ENCODE results near the gene GP2.

DNA sequence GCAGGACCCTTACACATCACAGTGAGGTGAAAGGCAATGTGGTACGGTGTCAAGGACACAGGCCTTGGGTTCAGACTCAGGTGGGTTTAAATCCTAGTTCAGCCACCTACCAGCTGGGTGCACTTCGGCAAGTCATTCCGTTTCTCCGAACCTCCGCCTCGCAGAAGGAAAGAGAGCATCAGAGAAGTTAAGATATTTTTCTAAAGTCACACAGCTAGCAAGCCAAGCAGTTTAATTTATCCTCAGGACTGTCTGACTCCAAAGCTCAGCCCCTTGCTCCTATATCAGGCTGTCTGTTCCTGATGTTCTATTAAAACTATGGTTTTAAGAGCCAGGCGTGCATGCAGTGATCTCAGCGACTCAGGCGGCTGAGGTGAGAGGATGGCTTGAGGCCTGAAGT lies 65.1 kb downstream of the GP2 start:
- TF ChIP-seq, protein P1, sequence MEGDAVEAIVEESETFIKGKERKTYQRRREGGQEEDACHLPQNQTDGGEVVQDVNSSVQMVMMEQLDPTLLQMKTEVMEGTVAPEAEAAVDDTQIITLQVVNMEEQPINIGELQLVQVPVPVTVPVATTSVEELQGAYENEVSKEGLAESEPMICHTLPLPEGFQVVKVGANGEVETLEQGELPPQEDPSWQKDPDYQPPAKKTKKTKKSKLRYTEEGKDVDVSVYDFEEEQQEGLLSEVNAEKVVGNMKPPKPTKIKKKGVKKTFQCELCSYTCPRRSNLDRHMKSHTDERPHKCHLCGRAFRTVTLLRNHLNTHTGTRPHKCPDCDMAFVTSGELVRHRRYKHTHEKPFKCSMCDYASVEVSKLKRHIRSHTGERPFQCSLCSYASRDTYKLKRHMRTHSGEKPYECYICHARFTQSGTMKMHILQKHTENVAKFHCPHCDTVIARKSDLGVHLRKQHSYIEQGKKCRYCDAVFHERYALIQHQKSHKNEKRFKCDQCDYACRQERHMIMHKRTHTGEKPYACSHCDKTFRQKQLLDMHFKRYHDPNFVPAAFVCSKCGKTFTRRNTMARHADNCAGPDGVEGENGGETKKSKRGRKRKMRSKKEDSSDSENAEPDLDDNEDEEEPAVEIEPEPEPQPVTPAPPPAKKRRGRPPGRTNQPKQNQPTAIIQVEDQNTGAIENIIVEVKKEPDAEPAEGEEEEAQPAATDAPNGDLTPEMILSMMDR (IDR thresholded peaks at IDR 0.05): no peak
- no peak for TF ChIP-seq POLR2AphosphoS5 (IDR thresholded peaks at IDR 0.05)
